H1 (cell line): ENCODE measurements around the gene STX5. TPM values are rescaled to one million over a fixed set of nuclear protein-coding genes. Genes with fewer than 3 reads are reported as not detected.

Experiments used
- ASH2L ChIP-seq: fragments of 200-600, 300-600 bp; sonication (generic); IDR thresholded peaks from one replicate; pipeline ENCODE4 v1.7.1; 2017; ENCODE audit warnings: low read length
- GTF2F1 ChIP-seq: IDR thresholded peaks from 2 replicates; pipeline ENCODE4 v1.6.1; 2012; ENCODE audit warnings: low read depth, low read length, improper control_type of control experiment, borderline replicate concordance
- KDM4A ChIP-seq: IDR thresholded peaks from one replicate; pipeline ENCODE4 v1.7.1; 2012; ENCODE audit warnings: low read depth, mild to moderate bottlenecking, moderate library complexity, low read length, inconsistent platforms; ENCODE audit not compliant: severe bottlenecking
- YY1 ChIP-seq: IDR thresholded peaks from 2 replicates; pipeline ENCODE4 v1.6.1; 2011; ENCODE audit warnings: low read depth, mild to moderate bottlenecking, low read length
- ZNF274 ChIP-seq: IDR thresholded peaks from 2 replicates; pipeline ENCODE4 v1.7.0; 2012; ENCODE audit warnings: low read length, borderline replicate concordance; ENCODE audit errors: extremely low read depth
- polyA plus RNA-seq, 7 experiments: library from polyadenylated mRNA; depleted of rRNA in 3 of 7; stranded (reverse) in 5 of 7; unstranded in 2 of 7; fragments of >200 nt in 5 of 7; fragments of 200-250 nt in 2 of 7; gene quantifications; 1 replicate in 5 of 7; 2 replicates in 1 of 7; 4 replicates in 1 of 7; pipeline versions ENCODE4 v1.2.1 to v1.2.3, GENCODE V29; 2011 to 2013; ENCODE audit warnings: missing spikeins in 2 of 7, mixed read lengths in 2 of 7
- total RNA-seq: library from RNA; stranded (reverse); fragmentation: NEBNext Ultra II Directional; extraction: Animal tissue kit (Norgen Biotek cat#: 25700); gene quantifications from 2 replicates; pipeline ENCODE4 v1.2.1, GENCODE V29; 2021
- TF ChIP-seq, protein P1 (sequence below): IDR thresholded peaks from 2 replicates; pipeline ENCODE4 v1.6.1; 2011; ENCODE audit warnings: low read depth, mild to moderate bottlenecking, low read length; ENCODE audit not compliant: insufficient read depth

The STX5 gene
- total and polyA plus RNA-seq, 2 of the 8 experiments (the other 6 are each of a cell fraction or from before 2014, with no cell fraction given), result 24.2 to 28.5 TPM

DNA sequence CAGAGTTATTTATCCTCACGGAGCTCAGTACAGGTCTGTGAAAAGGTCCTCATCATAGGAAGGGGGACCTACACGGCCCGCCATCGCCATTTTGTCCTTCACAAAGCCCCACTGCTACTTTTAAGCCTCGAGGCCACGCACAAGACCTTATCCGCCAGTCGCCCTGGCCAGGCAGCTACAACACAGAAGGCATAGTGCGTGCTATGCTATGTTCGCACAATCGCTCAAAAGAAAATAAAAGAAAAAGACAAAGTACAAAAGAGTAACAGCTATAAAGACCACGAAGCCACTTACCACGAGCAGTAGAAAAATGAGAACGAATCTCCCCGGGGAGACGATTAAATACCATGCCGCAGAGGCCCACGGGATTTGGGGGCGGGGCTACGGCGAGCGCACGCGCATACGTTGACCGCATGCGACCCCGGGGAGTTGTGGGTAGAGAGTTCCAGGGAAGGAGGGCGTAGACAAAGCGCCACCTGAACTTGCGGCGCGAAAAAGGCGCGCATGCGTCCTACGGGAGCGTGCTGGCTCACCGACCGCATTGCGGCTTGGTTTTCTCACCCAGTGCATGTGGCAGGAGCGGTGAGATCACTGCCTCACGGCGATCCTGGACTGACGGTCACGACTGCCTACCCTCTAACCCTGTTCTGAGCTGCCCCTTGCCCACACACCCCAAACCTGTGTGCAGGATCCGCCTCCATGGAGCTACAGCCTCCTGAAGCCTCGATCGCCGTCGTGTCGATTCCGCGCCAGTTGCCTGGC, 23.9 kb upstream of the STX5 start (continued):
- peak; percentile 96 for TF ChIP-seq GTF2F1
- peak; percentile 48 for TF ChIP-seq ASH2L
- TF ChIP-seq, protein P1, sequence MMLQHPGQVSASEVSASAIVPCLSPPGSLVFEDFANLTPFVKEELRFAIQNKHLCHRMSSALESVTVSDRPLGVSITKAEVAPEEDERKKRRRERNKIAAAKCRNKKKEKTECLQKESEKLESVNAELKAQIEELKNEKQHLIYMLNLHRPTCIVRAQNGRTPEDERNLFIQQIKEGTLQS, result no peak
- no peak for TF ChIP-seq ZNF274
- TF ChIP-seq KDM4A, result no peak
- TF ChIP-seq YY1, result peak; percentile 92
